Measurements from ENCODE around the gene C11orf68. TPM values are rescaled to one million over a fixed set of nuclear protein-coding genes. Genes with fewer than 3 reads are reported as not detected.

C11orf68 gene
- total RNA-seq, 2 donors from 2014 or later: 26.0 to 29.1 TPM

DNA sequence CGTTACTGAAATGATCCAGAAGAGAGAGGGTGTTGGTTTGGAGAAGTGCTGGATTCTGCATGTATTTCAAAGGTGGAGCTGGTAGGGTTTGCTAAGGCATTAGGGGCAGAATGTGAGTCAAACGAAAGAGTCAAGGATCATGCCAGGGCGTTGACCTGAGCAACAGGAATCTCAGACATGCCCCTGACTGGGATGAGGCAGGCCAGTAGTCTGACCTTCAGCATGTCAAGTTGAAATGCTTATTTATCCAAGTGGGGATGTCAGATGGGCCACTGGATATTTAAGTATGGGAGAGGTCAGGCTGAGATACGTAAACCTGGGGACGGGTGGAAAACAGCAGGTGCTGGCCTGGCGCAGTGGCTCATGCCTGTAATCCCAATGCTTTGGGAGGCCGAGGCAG lies 23.7 kb upstream of the C11orf68 start:
- Histone ChIP-seq H3K4me3 (ENCODE audit: low read length) (no peak overlapping the region), H3K4me1 (ENCODE audit: control insufficient read depth, insufficient read depth, low read length) (peaks cover 6% of the 10 kb centered on the region), H3K36me3 (ENCODE audit: control insufficient read depth, insufficient read depth, low read length) (no peaks in the 10 kb centered on the region), H3K9ac (ENCODE audit: extremely low read depth, low read length, poor library complexity, severe bottlenecking) (no peak overlapping the region), H3K27ac (ENCODE audit: low read depth, low read length) (no peak overlapping the region), H3K27me3 (ENCODE audit: control insufficient read depth, insufficient read depth, low read length, poor library complexity, severe bottlenecking) (no peaks in the 10 kb centered on the region), H3K9me3 (ENCODE audit: control insufficient read depth, low read length) (no peaks in the 10 kb centered on the region)
- WGBS, 2 experiments (ENCODE audit: insufficient coverage in 1 of 2, insufficient read length in 1 of 2): 91 to 95% methylated on average over 3 to 7 of the region's 7 CpGs
- peaks cover 17% of the 10 kb centered on the region for H3K4me1 Mint-ChIP-seq
- TF ChIP-seq, protein P1, sequence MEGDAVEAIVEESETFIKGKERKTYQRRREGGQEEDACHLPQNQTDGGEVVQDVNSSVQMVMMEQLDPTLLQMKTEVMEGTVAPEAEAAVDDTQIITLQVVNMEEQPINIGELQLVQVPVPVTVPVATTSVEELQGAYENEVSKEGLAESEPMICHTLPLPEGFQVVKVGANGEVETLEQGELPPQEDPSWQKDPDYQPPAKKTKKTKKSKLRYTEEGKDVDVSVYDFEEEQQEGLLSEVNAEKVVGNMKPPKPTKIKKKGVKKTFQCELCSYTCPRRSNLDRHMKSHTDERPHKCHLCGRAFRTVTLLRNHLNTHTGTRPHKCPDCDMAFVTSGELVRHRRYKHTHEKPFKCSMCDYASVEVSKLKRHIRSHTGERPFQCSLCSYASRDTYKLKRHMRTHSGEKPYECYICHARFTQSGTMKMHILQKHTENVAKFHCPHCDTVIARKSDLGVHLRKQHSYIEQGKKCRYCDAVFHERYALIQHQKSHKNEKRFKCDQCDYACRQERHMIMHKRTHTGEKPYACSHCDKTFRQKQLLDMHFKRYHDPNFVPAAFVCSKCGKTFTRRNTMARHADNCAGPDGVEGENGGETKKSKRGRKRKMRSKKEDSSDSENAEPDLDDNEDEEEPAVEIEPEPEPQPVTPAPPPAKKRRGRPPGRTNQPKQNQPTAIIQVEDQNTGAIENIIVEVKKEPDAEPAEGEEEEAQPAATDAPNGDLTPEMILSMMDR (conservative IDR thresholded peaks at IDR 0.05): no peak
- H3K27me3 Mint-ChIP-seq (ENCODE audit: insufficient read depth): peaks cover 5% of the 10 kb centered on the region
- no peak overlapping the region for H3K4me3 Mint-ChIP-seq
- no peak overlapping the region for H3K27ac Mint-ChIP-seq
- DNase-seq: no peak
- no peaks in the 10 kb centered on the region for H3K9me3 Mint-ChIP-seq
- H3K36me3 Mint-ChIP-seq (ENCODE audit: low read depth): no peaks in the 10 kb centered on the region

DNA sequence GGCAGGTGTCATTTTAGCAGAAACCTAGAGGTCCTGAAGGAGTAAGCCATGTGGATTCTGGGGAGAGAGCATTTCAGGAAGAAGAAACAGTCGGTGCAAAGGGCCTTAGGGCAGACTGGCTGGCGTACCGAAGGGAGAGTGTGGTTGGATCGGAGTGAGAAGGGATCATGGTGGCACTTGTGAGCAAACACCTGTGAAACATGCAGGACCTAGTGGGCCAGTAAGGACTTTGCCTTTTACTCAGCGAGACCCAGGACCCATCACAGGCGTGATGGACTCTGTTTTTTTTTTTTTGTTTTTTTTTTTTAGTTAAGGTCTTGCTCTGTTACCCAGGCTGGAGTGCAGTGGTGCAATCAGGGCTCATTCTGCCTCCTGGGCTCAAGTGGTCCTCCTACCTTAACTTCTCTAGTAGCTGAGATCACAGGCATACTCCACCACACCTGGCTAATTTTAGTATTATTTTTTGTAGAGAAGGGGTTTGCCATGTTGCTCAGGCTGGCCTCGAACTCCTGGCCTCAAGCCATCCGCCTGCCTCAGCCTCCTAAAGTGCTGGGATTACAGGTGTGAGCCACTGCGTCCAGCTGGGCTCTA lies 23.0 kb upstream of the C11orf68 start:
- Histone ChIP-seq H3K27me3 (ENCODE audit: control insufficient read depth, insufficient read depth, low read length, poor library complexity, severe bottlenecking) (no peaks in the 10 kb centered on the region), H3K9me3 (ENCODE audit: control insufficient read depth, low read length) (no peaks in the 10 kb centered on the region), H3K9ac (ENCODE audit: extremely low read depth, low read length, poor library complexity, severe bottlenecking) (no peak overlapping the region), H3K4me1 (ENCODE audit: control insufficient read depth, insufficient read depth, low read length) (peaks cover 6% of the 10 kb centered on the region), H3K4me3 (ENCODE audit: low read length) (no peak overlapping the region), H3K36me3 (ENCODE audit: control insufficient read depth, insufficient read depth, low read length) (no peaks in the 10 kb centered on the region), H3K27ac (ENCODE audit: low read depth, low read length) (no peak overlapping the region)
- no peak overlapping the region for H3K4me3 Mint-ChIP-seq
- peaks cover 5% of the 10 kb centered on the region for H3K27me3 Mint-ChIP-seq (ENCODE audit: insufficient read depth)
- H3K27ac Mint-ChIP-seq: no peak overlapping the region
- no peaks in the 10 kb centered on the region for H3K9me3 Mint-ChIP-seq
- H3K36me3 Mint-ChIP-seq (ENCODE audit: low read depth): no peaks in the 10 kb centered on the region
- DNase-seq: no peak
- TF ChIP-seq, protein P1 (conservative IDR thresholded peaks at IDR 0.05): no peak
- peaks cover 14% of the 10 kb centered on the region for H3K4me1 Mint-ChIP-seq
- WGBS, 2 experiments (ENCODE audit: insufficient coverage in 1 of 2, insufficient read length in 1 of 2): 87 to 89% methylated on average over 9 of the region's 9 CpGs

DNA sequence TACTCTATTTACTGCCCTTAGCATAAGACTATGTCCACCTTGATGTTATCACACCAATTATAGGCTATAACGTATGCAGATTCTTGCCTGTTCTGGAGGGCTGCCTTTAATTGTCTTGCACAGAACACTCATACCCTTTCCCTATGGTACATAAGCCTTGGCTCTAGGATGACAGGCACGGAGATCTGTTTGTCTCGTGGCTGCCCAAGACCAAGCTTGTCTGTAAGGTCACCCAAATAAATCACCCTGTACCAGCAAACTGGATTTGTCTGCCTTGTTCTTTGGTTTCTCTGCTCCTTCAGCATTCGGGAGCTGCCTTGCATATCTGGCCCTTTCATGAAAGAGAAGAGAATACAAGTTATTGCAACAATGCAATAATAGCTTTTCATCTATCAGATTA lies 18.9 kb upstream of the C11orf68 start:
- Histone ChIP-seq H3K4me3 (ENCODE audit: low read length) (no peak overlapping the region), H3K36me3 (ENCODE audit: control insufficient read depth, insufficient read depth, low read length) (no peaks in the 10 kb centered on the region), H3K9me3 (ENCODE audit: control insufficient read depth, low read length) (no peaks in the 10 kb centered on the region), H3K27me3 (ENCODE audit: control insufficient read depth, insufficient read depth, low read length, poor library complexity, severe bottlenecking) (no peaks in the 10 kb centered on the region), H3K9ac (ENCODE audit: extremely low read depth, low read length, poor library complexity, severe bottlenecking) (no peak overlapping the region), H3K4me1 (ENCODE audit: control insufficient read depth, insufficient read depth, low read length) (no peaks in the 10 kb centered on the region), H3K27ac (ENCODE audit: low read depth, low read length) (no peak overlapping the region)
- H3K4me3 Mint-ChIP-seq: no peak overlapping the region
- H3K27ac Mint-ChIP-seq: no peak overlapping the region
- H3K4me1 Mint-ChIP-seq: peaks cover 5% of the 10 kb centered on the region
- TF ChIP-seq, protein P1 (conservative IDR thresholded peaks at IDR 0.05): no peak
- WGBS, 2 experiments (ENCODE audit: insufficient coverage in 1 of 2, insufficient read length in 1 of 2): 76 to 88% methylated on average over 4 of the region's 4 CpGs
- DNase-seq: no peak
- H3K9me3 Mint-ChIP-seq: no peaks in the 10 kb centered on the region
- no peaks in the 10 kb centered on the region for H3K36me3 Mint-ChIP-seq (ENCODE audit: low read depth)
- peaks cover 5% of the 10 kb centered on the region for H3K27me3 Mint-ChIP-seq (ENCODE audit: insufficient read depth)
